HG03039 (cell line): ENCODE results near the gene PIN1.
"Not testable (repeated sequence)": the region's sequence is repeated elsewhere in the genome, so short reads cannot be mapped to it uniquely, and the experiment has no call there.

ENCODE experiments used
- ATAC-seq: cut with Tn5 transposase; IDR thresholded peaks from one replicate; pipeline ENCODE4 v1.9.1; 2021; ENCODE audit warnings: mild to moderate bottlenecking, moderate library complexity; ENCODE audit not compliant: unreplicated experiment

Gene PIN1

DNA sequence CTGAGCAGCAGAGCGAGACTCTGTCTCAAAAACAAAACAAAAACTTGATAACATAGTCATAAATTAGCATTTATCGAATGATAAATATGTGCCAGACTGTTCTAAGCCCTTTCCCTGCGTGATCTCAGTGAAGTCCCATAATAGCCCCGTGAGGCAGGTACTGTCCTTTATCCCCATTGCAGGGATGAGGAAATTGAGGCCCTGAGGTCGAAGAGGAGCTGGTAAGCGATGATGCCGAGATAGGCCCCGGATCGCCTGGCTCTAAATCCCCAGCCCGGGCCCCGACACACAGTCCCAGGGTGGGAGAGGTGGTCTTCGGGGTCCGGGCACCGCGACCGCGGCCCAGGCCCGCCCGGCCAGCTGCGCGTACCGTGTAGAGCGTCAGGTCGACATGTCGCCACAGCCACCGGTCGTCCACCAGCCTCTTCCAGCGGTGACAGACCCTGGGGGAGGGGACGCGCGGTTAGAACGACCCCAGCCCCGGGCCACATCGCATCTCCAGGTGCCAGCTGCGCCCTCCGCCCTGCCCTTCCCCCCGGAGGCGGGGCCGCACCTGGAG, 16.9 kb upstream of the PIN1 start:
- no peak for ATAC-seq

DNA sequence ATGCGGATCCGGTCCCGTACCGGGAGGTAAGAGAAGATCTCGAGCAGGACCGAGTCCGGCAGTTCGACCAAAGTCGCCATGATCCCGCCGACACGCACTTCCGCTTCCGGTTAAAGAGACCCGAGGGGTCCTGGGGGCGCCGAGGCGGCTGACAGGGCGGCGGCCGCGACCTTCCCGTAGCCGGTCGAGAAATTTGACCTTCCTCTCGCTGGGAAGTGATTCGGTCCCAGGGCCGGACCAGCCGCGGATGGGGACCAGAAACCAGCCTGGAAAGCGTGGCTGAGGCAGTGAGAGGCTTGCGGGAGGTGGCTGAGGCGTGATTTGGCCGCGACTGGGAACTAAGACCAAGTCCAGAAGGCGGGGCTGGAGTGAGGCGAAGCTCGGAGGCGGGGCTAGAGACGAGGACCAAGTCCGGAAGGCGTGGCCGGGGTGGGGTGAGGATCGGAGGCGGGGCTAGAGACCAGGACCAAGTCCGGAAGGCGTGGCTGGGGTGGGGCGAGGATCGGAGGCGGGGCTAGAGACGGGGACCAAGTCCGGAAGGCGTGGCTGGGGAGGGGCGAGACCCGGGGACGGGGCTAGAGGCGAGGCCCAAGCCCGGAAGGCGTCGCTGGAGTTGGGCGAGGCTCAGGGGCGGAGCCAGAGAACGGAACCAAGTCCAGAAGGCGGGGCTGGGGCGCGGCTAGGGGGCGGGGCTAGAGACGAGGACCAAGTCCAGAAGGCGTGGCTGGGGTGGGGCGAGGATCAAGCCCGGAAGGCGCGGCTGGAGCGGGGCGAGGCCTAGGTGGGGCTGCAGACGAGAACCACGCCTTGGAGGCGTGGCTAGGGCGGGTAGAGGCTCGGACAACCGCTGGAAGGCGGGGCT, 16.2 kb upstream of the PIN1 start, which contains the start of gene FBXL12:
TSS of gene FBXL12 (minus strand) at position 346 of the 862 bp plus-strand sequence. CDS start at position 80, 266 bp downstream.
- ATAC-seq = peak; percentile 86

DNA sequence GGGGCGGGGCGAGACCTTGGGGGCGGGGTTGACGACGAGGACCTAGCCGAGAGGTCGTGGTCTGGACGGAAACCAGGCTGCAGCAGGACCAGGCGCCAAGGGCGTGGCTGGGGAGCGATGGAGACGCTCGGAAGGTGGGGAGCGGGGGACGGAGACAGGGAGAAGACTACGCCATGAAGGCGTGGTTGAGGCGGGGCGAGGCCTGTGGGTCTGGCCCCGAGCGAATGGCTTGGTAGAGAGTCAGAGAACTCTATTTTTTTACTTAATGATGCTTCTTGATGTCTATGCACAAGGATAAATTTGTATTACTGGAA, 15.6 kb upstream of the PIN1 start:
- no peak for ATAC-seq

DNA sequence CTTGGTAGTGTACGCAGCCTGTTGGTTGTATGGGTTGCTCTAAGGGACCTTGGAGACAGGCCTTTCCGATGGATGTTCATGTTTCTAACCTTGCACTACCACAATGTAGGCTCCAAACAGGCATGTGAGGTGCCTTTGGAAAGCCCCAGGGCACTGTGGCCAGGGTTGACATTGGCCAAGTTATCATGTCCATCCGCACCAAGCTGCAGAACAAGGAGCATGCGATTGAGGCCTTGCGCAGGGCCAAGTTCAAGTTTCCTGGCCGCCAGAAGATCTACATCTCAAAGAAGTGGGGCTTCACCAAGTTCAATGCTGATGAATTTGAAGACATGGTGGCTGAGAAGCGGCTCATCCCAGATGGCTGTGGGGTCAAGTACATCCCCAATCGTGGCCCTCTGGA, 15.1 kb upstream of the PIN1 start:
- ATAC-seq = not testable (repeated sequence)

DNA sequence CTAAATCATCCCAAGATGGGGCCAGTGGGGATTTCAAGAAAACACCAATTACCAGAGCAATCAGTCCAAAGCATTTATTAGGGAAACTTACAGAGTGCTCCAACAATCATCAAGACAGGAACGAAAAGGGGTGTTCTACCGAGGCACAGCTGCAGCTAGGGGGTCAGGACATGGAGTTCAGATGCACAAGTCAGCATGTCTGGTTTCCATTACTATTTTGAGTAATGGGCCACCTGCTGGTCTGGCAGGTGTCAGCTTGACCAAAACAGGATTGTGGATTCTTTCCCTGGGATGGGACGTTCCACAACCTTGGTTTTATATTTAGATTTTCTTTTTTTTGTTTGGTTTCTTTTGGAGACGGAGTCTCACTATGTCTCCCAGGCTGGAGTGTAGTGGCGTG, 11.3 kb upstream of the PIN1 start:
- no peak for ATAC-seq

DNA sequence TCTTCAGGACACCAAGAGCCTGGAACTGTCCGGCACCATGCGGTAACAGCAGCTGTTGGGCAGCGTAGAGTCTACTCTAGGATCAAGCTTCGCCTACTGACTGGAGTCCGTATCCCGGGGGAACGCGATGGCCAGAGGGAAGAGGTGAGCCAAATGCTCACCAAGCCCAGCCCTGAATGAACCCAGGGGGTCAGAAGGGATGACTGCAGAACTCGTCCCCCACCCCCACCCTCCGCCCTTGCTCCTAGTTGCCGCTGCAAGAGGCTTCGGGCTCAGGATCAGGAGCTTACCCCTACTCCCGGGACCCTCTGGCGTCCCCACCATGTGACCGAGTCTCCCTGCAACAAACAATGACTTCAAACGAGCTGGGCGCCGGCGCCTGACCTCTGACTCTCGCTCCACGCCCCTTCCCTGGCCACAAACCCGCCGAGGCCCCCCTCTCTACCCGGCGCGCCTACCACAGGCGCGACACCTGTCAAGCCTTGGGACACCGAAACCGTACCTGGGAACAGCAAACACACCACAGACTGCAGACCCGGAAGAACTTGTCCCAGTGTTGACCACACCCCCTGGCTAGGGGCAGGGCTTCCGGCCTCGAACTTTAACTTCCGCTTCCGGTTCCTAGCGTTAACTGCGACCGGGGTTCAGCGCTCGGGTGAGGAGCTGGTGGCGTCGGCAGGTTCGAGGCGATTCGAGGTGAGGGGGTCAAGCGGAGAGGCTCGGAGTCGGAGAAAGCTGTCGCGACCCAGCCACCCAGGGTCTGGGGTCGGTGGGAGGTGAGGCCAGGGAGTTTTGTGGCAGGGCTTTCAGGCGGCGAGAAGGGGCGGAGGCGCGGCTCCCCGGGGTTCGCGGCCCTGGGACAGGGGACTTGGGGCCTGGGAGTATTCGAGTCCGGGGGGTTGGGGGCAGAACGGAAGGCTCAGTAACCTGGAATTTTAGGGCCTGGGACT, 7.6 kb upstream of the PIN1 start, which contains the start of gene UBL5:
TSS of gene UBL5 (plus strand) at position 630 of the 950 bp plus-strand sequence. CDS start 420 bp downstream, outside the sequence.
- peak; percentile 91 for ATAC-seq

DNA sequence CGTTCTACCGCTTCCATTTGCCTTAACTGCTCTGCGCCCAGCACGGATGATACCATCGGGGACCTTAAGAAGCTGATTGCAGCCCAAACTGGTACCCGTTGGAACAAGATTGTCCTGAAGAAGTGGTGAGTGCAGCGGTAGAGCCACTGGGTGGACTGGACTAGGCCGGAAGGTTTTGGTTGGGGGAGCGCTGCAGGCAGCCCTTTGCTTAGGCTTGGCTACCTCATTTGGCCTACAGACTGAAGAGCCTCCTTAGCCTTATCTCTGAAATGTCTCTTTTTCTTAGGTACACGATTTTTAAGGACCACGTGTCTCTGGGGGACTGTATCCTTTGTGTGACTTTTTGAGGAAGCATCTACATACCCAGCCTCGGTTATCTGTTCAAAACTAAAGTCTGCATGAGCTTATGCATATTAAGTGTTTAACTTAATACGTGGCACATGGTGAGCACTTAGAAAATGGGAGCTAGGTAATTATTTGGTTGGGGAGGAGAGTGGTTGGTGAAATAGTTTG, 6.5 kb upstream of the PIN1 start:
- no peak for ATAC-seq

DNA sequence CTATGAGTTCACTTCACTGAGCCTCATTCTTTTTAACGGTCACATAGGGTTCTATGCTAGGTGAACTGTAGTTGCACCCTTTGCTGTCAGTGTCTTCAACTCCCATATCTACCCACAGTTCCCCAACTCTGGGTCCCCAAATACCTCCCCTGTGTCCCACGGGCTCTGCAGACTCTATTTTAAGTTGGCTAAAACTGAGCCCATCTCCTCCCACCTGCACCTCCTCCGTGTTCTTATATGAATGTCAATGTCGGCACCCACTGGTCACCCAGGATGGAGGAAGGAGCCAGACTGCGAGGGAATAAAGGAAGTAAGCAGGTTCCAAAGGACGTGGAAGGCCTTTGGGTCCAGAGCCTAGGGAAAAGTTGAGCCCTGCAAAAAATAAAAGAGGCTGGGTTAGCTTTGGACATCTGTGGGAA, 802 bp upstream of the PIN1 start:
- ATAC-seq = no peak

DNA sequence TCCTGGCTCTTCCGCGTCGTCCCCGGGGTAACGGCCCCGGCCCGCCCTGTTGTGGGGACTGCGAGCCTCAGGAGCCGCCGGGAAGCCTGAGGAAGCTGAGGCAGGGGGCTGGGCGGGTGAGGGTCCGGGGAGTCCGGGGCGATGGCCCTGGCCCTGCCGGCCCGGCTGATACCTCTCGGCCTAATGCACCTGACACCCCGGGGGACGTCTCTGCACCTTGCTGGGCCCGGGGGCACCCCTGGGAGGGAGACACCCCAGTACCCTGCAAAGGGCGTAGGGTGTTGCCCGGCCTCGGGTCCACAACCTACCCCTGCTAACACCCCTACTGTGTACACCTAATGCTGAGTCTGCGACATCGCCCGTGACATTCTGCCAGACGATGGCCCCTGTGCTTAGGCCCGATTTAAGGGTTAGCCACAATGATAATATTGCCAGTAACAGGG, 410 bp downstream of the PIN1 start:
- peak; percentile 3 for ATAC-seq

DNA sequence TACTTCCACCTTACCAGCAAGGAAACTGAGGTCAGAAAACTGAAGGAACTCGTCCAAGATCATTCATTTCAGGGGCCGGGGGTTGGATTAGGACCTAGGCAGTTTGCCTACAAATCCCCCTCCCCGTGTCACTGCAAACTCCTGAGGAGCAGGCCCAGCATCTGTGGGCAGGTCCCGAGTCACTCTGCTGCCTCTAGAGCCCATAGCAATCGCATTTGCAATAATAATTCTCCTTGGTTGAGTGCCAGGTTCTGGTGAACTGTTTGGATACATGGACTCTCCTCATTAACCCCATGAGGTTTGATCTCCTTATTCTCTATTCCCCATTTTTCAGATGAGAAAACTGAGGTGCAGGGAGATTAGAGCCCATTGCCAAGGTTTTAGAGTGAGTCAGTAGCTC, 903 bp downstream of the PIN1 start:
- ATAC-seq = no peak

DNA sequence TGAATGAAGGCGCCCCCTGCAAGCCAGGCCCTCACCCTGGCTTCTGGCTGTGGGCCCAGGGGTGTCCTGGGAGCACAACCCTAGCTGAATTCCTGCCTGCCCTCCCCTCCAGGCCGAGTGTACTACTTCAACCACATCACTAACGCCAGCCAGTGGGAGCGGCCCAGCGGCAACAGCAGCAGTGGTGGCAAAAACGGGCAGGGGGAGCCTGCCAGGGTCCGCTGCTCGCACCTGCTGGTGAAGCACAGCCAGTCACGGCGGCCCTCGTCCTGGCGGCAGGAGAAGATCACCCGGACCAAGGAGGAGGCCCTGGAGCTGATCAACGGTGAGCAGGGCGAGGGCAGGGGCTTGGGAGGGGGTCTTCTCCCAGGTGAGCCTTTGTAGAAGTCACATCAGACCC, 3.2 kb downstream of the PIN1 start:
- no peak for ATAC-seq

DNA sequence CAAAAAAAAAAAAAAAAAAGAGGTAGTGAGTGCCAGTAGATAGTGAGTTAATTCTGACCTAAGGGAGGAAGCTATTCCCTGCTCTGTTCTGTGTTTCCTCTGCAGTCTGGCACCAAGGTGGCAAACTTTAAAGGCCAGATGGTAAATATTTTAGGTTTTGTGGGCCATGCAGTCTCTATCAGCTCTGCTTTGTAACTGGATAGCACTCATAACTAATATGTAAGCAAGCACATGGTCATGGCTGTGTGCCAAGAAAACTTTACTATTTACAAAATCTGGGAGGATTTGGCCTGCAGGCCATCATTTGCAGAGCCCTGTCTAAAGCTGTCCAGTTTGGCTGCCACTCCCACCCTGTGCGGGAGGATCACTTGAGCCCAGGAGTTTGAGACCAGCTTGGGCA, 4.3 kb downstream of the PIN1 start:
- ATAC-seq = no peak

DNA sequence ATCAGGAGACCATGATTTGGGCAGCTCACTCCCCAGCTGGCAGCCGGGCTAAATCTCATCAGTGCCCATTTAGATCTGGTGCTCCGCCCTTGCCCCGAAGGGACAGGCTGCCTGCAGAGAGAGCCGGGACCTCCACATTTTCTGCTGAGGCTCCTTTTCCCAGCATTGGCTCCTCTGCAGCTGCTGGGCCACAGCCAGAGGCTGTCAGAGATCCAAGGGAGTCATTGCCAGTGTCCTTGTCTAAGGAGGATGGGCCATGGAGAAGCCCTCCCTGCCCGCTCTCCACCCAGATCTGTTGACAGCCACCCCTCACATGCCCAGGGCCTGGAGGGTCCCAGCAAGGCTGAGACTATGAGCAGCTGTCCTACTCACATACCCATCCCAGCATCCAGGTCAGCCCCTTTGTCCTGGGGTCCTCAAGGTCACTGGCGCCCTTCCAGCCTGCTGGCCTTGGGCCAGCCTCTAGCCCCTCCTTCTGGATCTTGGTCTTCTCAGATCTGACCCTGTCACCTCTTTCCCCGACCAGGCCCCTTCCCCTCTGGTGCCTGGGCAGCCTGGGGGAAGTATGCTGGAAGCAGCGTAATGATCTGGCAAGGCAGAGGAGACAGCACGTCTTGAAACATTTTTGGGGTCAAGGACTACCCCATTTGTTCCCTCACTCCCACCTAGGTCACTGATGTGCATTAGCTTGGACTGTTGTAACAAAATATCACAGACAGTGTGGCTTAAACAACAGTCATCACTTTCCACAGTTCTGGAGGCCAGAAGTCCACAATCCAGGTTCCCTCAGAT, 7.9 kb downstream of the PIN1 start:
- ATAC-seq = no peak

DNA sequence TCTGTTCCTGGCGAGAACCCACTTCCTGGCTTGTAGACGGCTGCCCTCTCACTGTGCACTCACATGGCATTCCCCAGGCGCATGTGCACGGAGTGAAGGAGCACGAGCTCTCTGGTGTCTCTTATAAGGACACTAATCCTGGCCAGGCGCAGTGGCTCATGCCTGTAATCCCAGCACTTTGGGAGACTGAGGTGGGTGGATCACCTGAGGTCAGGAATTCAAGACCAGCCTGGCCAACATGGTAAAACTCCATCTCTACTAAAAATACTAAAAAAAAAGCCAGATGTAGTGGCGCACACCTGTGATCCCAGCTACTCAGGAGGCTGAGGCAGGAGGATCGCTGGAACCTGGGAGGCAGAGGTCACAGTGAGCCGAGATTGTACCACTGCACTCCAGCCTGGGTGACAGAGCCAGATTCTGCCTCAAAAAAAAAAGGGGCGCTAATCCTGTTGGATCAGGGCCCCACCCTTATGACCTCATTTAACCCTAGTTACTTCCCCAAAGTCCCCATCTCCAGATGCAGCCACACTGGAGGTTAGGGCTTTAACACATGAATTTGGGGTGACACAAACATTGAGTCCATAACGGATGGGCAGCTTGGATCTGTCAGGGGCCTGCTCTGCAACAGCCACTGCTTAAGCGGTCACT, 8.6 kb downstream of the PIN1 start:
- ATAC-seq = not testable (repeated sequence)

DNA sequence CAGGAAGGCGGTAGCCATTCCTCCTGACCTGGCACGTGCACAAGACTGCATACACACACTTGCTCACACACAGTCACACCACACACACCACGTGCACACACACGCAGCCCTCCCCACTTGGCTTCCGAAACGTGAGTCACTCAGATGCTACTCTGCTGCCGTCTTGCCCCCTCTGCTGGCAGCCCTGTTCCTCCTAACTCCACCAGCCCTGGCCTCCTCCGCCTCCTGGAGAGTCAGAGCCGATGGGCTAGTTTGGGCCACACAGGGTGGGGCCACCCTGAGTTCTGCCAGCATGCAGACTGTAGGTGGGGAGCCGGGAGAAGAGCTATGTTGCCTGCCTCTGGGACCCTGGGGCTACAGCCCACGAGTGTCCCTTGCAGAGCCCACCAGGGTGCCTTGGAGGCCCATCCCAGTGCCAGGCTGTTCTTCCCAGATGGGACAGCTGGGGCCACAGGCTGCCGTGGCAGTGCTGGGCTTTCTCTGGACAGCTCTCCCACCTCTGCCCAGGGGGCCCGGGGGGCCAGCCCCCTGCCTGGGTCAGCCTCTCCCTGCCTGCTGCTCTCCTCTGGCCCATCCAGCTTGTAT, 12.1 kb downstream of the PIN1 start:
- no peak for ATAC-seq

DNA sequence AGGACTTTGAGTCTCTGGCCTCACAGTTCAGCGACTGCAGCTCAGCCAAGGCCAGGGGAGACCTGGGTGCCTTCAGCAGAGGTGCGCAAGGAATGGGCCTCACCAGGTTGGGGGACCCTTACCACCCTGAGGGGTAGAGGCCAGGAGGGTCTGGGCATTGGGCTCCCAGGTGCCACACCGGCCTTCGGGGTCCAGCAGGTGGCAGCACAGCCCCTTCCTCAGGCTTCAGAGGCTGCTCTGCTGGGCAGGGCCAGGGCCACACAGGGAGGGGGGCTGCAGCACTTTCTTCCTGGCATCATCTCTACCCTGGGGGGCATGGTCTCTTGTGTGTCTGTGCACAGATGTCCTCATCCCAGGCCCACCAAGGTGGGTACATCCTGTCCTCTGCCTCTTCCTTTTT, 12.9 kb downstream of the PIN1 start:
- ATAC-seq = no peak

DNA sequence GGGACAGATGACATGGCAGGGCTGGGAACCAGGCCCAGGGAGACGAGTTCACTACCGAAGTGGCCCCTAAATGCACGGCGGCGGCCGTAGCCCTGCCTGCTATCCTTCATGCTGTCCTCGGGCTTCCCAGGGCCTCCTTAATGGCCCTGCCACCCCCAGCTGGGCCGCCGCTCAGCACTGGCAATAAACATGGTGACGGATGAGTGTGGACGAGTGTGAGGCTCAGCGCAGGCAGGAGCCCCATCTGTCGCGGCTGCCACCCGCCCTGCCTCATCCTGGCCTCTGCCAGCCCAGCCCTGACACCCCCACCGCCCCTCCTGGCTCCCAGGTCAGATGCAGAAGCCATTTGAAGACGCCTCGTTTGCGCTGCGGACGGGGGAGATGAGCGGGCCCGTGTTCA, 13.6 kb downstream of the PIN1 start:
- no peak for ATAC-seq

DNA sequence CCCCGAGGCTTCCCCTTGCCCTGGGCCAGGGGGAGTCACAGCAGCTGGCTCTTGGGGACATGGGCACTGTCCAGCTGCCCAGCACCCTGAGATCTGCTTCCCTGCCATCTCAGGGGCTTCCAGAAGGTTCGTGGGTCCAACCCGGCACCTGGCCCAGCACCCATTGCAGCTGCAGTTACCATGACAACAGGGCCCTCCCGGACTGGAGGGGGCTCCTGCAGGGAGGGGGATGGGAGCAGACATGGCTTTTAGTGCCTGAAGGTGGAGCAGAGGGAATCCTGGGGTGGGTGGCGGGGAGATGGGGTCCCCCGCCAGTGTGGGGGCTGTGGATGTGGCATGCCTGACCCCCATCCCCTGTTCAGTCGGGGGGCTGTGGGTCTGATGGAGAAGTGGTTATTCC, 14.7 kb downstream of the PIN1 start:
- ATAC-seq = no peak

DNA sequence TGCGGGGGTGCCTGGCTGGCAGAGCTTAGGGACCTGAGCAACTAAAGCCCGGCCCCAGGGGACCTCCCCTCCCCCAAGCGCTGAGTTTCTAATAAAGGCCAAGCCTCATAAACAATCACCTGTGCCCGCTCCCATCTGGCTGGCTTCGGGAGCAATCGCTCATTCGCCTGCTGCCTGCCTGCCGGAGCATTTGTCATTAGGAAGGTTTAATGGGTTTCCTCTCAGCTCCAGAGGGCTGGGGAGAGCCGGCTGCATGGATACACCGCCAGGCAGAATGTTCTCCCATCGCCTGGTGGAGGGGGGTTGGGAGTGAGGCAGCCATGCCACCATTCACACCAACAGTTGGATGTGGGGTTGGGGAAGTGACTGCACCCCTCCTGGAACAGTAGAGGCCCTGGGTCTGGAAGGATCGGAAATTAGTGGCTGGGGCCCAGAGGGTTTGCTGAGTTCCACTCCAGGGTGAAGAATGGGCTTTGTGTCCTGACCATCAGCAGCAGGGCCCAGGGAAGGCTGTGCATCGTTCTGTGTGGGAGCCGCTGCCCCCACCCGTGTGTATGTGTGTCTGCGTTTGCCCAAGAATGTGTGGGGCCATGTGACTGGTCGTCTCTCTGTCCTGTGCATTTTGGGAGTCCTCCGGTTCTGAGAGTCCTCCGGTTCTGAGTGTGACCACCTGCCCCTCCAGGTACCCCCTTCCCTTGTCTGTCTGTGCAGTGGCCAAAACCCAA, 15.3 kb downstream of the PIN1 start:
- no peak for ATAC-seq
